HepG2 (cell line): ENCODE results near the gene PMFBP1. TPM values are rescaled to one million over a fixed set of nuclear protein-coding genes. Genes with fewer than 3 reads are reported as not detected.

Experiments
- CREBL2 ChIP-seq: sonication (generic); formaldehyde crosslinking; IDR thresholded peaks from 2 replicates; pipeline ENCODE4 v1.8.1; 2023; ENCODE audit warnings: missing genetic modification reagents, mild to moderate bottlenecking, borderline replicate concordance
- ETV5 ChIP-seq: IDR thresholded peaks from 2 replicates; pipeline ENCODE4 v1.6.1; 2018; ENCODE audit warnings: missing biosample characterization, missing genetic modification reagents, inconsistent platforms, borderline replicate concordance
- GATAD2A ChIP-seq: IDR thresholded peaks from 2 replicates; pipeline ENCODE4 v1.6.1; 2016
- KMT2A ChIP-seq: sonication (generic); formaldehyde crosslinking; IDR thresholded peaks from 2 replicates; pipeline ENCODE4 v1.4.0; 2020; ENCODE audit warnings: missing genetic modification reagents
- MTF1 ChIP-seq: sonication (generic); formaldehyde crosslinking; IDR thresholded peaks from 2 replicates; pipeline ENCODE4 v1.5.0; 2020; ENCODE audit warnings: missing genetic modification reagents
- SMAD3 ChIP-seq: sonication (generic); formaldehyde crosslinking; IDR thresholded peaks from 2 replicates; pipeline ENCODE4 v1.4.0; 2020; ENCODE audit warnings: missing genetic modification reagents
- SP2 ChIP-seq: sonication (generic); formaldehyde crosslinking; IDR thresholded peaks from 2 replicates; pipeline ENCODE4 v1.5.1; 2020; ENCODE audit warnings: mild to moderate bottlenecking, missing genetic modification reagents
- YY1 ChIP-seq: IDR thresholded peaks from 2 replicates; pipeline ENCODE4 v1.6.1; 2011; ENCODE audit warnings: low read length, low read depth, moderate library complexity, mild to moderate bottlenecking; ENCODE audit not compliant: insufficient read depth, insufficient replicate concordance
- ZBTB3 ChIP-seq: sonication (generic); formaldehyde crosslinking; IDR thresholded peaks from 2 replicates; pipeline ENCODE4 v1.4.0; 2020; ENCODE audit warnings: low read depth, mild to moderate bottlenecking, moderate library complexity, missing genetic modification reagents, borderline replicate concordance
- ZBTB8A ChIP-seq: sonication (generic); formaldehyde crosslinking; IDR thresholded peaks from 2 replicates; pipeline ENCODE4 v1.4.0; 2020; ENCODE audit warnings: mild to moderate bottlenecking, low read depth, missing genetic modification reagents, borderline replicate concordance
- ZNF468 ChIP-seq: sonication (generic); formaldehyde crosslinking; IDR thresholded peaks from 2 replicates; pipeline ENCODE4 v1.8.0; 2022; ENCODE audit warnings: mild to moderate bottlenecking, moderate library complexity, missing genetic modification reagents
- ZNF547 ChIP-seq: sonication (generic); formaldehyde crosslinking; IDR thresholded peaks from 2 replicates; pipeline ENCODE4 v1.5.1; 2020; ENCODE audit warnings: mild to moderate bottlenecking, missing genetic modification reagents
- polyA plus RNA-seq, 8 experiments: library from polyadenylated mRNA; depleted of rRNA in 3 of 8; stranded (reverse) in 7 of 8; unstranded in 1 of 8; fragments of >200 nt; fragmentation: Illumina TruSeq in 4 of 8; extraction: Trizol in 4 of 8; gene quantifications; 2 replicates each; pipeline versions ENCODE4 v1.2.1 to v1.2.3, GENCODE V29; 2011 to 2016; ENCODE audit warnings: low read depth in 4 of 8, missing spikeins in 1 of 8, mixed read lengths in 1 of 8; ENCODE audit not compliant: insufficient read depth in 1 of 8
- total RNA-seq, 5 experiments: library from RNA; depleted of rRNA; stranded (reverse); fragments of >200 nt; fragmentation: Illumina TruSeq; extraction: Trizol; gene quantifications; 2 replicates each; pipeline ENCODE4 v1.2.3, GENCODE V29; 2016; ENCODE audit warnings: low read depth in 1 of 5
- TF ChIP-seq, protein P1 (sequence below): IDR thresholded peaks from 2 replicates; pipeline ENCODE4 v1.6.1; 2016; ENCODE audit warnings: missing compliant biosample characterization, missing genetic modification reagents, borderline replicate concordance

The PMFBP1 gene
- total and polyA plus RNA-seq, 2 of the 13 experiments (the other 11 are each of a cell fraction or from before 2014, with no cell fraction given), result 1.9 to 3.8 TPM

DNA sequence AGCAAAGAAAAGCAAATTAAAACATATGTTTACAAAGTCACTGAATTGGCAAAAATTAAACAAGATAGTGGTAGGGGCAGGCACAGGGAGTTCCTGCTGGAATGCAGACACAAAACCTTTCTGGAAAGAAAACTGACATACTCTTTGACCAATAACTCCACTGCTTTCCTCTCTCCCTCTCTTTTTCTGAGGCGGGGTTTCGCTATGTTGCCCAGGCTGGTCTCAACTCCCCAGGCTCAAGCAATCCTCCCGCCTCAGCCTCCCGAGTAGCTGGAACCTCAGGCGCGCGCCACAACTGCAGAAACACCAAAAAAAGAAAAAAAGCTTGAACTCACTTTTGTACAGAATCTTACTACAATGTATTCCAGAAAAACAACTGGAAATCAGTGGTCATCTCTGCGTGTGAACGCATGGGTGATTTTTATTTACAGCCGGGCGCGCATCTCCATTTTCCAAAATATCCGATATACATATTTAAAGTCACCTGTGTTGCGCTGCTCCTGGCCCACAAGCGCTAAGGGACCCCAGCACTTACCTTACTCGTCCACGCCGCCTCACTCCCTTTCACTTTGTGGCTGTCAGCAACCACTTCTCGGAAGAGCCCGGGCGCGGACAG lies 79.0 kb downstream of the PMFBP1 start (continued):
- TF ChIP-seq, protein P1, sequence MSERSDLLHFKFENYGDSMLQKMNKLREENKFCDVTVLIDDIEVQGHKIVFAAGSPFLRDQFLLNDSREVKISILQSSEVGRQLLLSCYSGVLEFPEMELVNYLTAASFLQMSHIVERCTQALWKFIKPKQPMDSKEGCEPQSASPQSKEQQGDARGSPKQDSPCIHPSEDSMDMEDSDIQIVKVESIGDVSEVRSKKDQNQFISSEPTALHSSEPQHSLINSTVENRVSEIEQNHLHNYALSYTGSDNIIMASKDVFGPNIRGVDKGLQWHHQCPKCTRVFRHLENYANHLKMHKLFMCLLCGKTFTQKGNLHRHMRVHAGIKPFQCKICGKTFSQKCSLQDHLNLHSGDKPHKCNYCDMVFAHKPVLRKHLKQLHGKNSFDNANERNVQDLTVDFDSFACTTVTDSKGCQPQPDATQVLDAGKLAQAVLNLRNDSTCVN (CRISPR knock-in tag), result no peak
- TF ChIP-seq GATAD2A (CRISPR knock-in tag) (no peak), SP2 (CRISPR knock-in tag) (peak; percentile 65), CREBL2 (CRISPR knock-in tag) (no peak), YY1 (no peak), ZBTB3 (CRISPR knock-in tag) (no peak), MTF1 (CRISPR knock-in tag) (0 out of 2 replicates have a peak, but pooled peaks have one; percentile 14), KMT2A (no peak), ZNF468 (CRISPR knock-in tag) (no peak), ZNF547 (no peak), ETV5 (CRISPR knock-in tag) (no peak), ZBTB8A (CRISPR knock-in tag) (peak; percentile 71; the same call in 1 of the 2 replicates), SMAD3 (CRISPR knock-in tag) (0 out of 2 replicates have a peak, but pooled peaks have one; percentile 3)
